Sciatic nerve (tissue), 1 donor: ENCODE measurements around the gene FAS. TPM values are rescaled to one million over a fixed set of nuclear protein-coding genes. Genes with fewer than 3 reads are reported as not detected.

Experiments used
- microRNA-seq: library from miRNA; unstranded; fragments of <30 nt; microRNA quantifications from one replicate; pipeline ENCODE4 v1.2.0, GENCODE V29; 2020
- total RNA-seq: library from RNA; stranded (reverse); fragmentation: NEBNext Ultra II Directional; extraction: Animal tissue kit (Norgen Biotek cat#: 25700); gene quantifications from one replicate; pipeline ENCODE4 v1.2.1, GENCODE V29; 2021
- donor health status: DM: no; HTN: no; CAD: no.

FAS gene
- total RNA-seq, 1 donor from 2014 or later, result 27.5 TPM

Small RNA genes lying within 50 kb of the gene (microRNA-seq; reads per million reads assigned to microRNA genes)
- not detected for gene MIR4679-1
- not detected for gene MIR4679-2

Other genes with a start within 250 kb of the FAS start
- 0.31 TPM for gene LIPN, start 230.8 kb upstream of the FAS start, total RNA-seq
- not detected for gene LIPM, start 188.1 kb upstream of the FAS start, total RNA-seq
- not detected for gene ANKRD22, start 139.0 kb upstream of the FAS start, total RNA-seq
- gene STAMBPL1, start 110.6 kb upstream of the FAS start, total RNA-seq, result 13.6 TPM
- gene ACTA2, start 38.0 kb upstream of the FAS start, total RNA-seq, result 573 TPM
- gene CH25H, start 216.5 kb downstream of the FAS start, total RNA-seq, result 8.8 TPM